Subcutaneous adipose tissue (tissue), 4 donors: Measurements from ENCODE around the gene NEU4. TPM values are rescaled to one million over a fixed set of nuclear protein-coding genes. Genes with fewer than 3 reads are reported as not detected.

Experiments used
- CTCF ChIP-seq: fragments of 450-650 bp; IDR thresholded peaks from one replicate; pipeline ENCODE4 v1.5.1; 2016; ENCODE audit warnings: low read depth, mild to moderate bottlenecking, control low read depth, antibody characterized with exemption, moderate library complexity
- total RNA-seq, 4 donors: library from RNA; depleted of rRNA; stranded (reverse); fragments of >200 nt; gene quantifications; one replicate each; pipeline ENCODE4 v1.1.0, GENCODE V29; 2016

The NEU4 gene
- total RNA-seq, 4 donors from 2014 or later, result 0.75 to 1.8 TPM; not detected in 2

- TF ChIP-seq CTCF, result no peak
These were observed 18.4 kb downstream of the NEU4 start for GRCh38 chr2:241827394-241827793.

- no peak for TF ChIP-seq CTCF
These were observed 24.2 kb downstream of the NEU4 start for GRCh38 chr2:241833101-241833663.

DNA sequence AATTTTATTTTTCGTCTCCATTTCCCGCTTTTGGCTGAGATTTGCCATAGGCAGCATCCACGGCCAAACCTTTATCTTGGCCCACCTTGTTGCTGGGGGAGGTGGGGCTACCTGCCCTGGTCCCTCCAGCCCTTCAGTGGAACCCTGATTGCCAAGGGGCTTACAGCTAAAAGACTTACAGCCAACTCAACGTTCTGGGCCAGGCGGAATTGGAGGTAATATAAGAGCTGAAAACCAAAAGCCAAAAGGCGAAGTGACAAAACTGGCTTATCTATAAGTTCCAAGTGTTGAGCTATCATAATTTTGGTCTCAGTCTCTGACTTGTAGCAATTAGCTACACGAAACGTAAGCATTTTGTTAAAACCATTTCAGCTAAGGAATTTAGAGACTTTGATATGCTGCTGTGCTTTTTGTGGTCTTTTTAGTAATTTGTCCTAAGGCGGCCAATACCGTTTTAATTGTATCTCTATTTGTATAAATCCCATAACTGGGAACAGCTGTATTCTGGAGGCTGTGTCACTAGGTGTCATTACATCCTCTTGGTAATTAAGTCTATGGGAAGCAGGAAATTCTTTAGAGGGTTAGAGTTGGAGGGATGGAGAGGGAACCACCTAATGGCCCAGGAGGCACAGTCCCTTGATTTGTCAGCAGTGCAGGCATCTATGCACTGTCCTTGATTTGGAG is 25.7 kb downstream of the NEU4 start:
- no peak for TF ChIP-seq CTCF

- TF ChIP-seq CTCF, result no peak
These were observed 26.6 kb downstream of the NEU4 start for GRCh38 chr2:241835611-241836010.

DNA sequence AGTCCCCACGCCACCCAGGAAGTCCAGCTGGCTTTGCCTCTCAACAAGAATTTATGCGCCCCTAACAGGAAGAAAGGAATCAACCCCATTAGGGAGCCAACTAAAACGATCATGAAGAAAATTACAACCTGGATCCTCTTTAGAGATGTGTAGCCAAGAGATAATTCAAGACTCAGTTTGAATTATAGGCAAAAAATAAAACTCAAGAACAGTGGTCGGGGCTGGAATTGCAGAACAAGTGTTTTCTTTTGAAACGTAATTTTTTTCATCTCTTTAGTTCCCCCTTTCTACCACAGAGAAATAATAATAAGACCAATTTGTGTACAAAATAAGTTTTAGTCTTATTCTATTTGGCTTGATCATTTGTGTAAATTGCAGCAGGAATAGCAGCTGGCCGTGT is 27.3 kb downstream of the NEU4 start:
- TF ChIP-seq CTCF, result no peak

DNA sequence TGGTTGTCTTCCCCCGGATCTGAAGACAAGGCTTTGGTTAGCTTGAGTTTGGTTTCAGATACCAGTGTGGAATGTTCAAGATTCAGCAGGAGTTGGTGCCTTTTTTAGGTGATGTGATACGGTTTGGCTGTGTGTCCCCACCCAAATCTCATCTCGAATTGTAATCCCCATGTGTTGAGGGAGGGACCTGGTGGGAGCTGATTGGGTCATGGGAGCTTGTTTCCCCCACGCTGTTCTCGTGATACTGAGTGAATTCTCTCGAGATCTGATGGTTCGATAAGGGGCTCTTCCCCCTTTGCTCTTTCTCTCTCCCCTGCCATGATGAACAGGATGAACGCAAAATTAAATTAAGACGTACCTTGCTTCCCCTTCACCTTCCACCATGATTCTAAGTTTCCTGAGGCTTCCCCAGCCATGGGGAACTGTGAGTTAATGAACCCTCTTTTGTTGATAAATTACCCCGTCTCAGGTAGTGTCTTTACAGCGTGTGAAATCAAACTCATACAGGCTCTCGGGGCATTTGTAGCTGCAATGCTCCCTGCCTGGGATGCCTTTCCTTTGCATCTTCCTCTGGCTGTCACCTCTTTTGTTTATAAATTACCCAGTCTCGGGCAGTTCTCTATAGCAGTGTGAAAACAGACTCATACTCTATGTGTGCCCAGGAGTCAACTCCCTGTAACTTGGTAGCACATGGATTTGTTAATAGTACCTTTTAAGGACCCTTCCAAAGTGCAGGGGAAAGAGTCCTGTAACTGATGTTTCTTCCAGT is 28.4 kb downstream of the NEU4 start:
- no peak for TF ChIP-seq CTCF

- TF ChIP-seq CTCF, result no peak
These were observed 32.4 kb downstream of the NEU4 start for GRCh38 chr2:241841181-241842066.
